Tibial artery (tissue), 4 donors: ENCODE data around the gene SORCS2.

ENCODE experiments used
- DNase-seq, 2 donors: peaks; one replicate each; pipeline ENCODE4 v3.0.0-alpha.2; 2019
- H3K27ac ChIP-seq, 2 donors: fragments of 200-600 bp; sonication (generic) in 1 of 2; 1 replicate in 1 of 2; 2 replicates in 1 of 2; pipeline ENCODE4 v1.5.1; 2018 to 2019; ENCODE audit warnings: mild to moderate bottlenecking in 1 of 2
- H3K27me3 ChIP-seq, 2 donors: fragments of 200-600 bp; sonication (generic) in 1 of 2; one replicate each; pipeline versions ENCODE4 v1.5.1 to v1.6.0; 2016 to 2019
- H3K36me3 ChIP-seq, 3 donors: fragments of 200-600 bp; sonication (generic) in 2 of 3; one replicate each; pipeline ENCODE4 v1.5.1; 2016 to 2019; ENCODE audit warnings: mild to moderate bottlenecking in 2 of 3
- H3K4me1 ChIP-seq, 4 donors: fragments of 200-600 bp; sonication (generic) in 2 of 4; 1 replicate in 3 of 4; 2 replicates in 1 of 4; pipeline ENCODE4 v1.5.1; 2016 to 2019
- H3K4me3 ChIP-seq, 2 donors: fragments of 200-600 bp; sonication (generic) in 1 of 2; 1 replicate in 1 of 2; 2 replicates in 1 of 2; pipeline ENCODE4 v1.5.1; 2018 to 2019; ENCODE audit warnings: mild to moderate bottlenecking in 2 of 2
- H3K9me3 ChIP-seq, 3 donors: fragments of 200-600 bp; sonication (generic) in 1 of 3; one replicate each; pipeline ENCODE4 v1.5.1; 2016 to 2019
- CTCF ChIP-seq, 2 experiments: fragments of 200-600 bp in 1 of 2; fragments of 450-650 bp in 1 of 2; IDR thresholded peaks; one replicate each; pipeline ENCODE4 v1.5.1; 2017 to 2019; ENCODE audit warnings: antibody characterized with exemption in 2 of 2, mild to moderate bottlenecking in 1 of 2, moderate library complexity in 1 of 2
- intact Hi-C: fragments of 100-400 bp; cut with DNase I; formaldehyde crosslinking; loops from one replicate; pipeline ENCODE4 v1.15.0; 2023; ENCODE audit warnings: low total_unique reads

SORCS2 gene

GRCh38 chr4:7366954-7367353 lies 174.6 kb downstream of the SORCS2 start:
- H3K4me1 ChIP-seq, result peaks cover 0 to 24% (median 19%) of the 10 kb centered on the region in 4 donors
- peaks cover 0 to 54% of the 10 kb centered on the region in 2 donors for H3K27me3 ChIP-seq
- H3K27ac ChIP-seq, result no peak overlapping the region
- no peak for DNase-seq
- intact Hi-C loops, result no loop called here
- H3K4me3 ChIP-seq, result no peak overlapping the region
- H3K36me3 ChIP-seq, result no peaks in the 10 kb centered on the region
- no peak for TF ChIP-seq CTCF (IDR thresholded peaks at IDR 0.05)
- H3K9me3 ChIP-seq, result no peaks in the 10 kb centered on the region

DNA sequence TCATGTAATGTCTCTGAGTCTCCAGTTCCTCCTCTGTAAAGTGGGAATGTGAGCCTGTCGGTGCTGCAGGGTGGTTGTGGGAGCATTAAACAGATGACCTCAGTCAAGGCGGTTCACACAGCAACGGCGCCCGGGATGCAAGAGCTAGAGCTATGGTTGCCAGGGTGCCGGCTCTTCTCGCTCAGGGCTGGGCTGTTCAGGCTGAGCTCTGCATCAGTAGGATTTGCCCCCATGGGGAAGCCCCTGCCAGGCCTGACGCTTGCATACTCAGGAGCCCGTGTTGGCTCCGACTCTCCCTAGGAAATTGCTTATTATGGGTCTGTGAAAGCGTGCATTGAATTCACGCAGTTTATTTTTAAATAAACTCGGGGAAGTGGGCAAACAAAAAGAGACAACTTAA lies 175.1 kb downstream of the SORCS2 start:
- DNase-seq, result no peak
- TF ChIP-seq CTCF (IDR thresholded peaks at IDR 0.05), result no peak
- H3K4me3 ChIP-seq, result no peak overlapping the region
- H3K4me1 ChIP-seq, result peaks cover 0 to 24% (median 19%) of the 10 kb centered on the region in 4 donors
- no peaks in the 10 kb centered on the region for H3K9me3 ChIP-seq
- no peak overlapping the region for H3K27ac ChIP-seq
- intact Hi-C loops, result no loop called here
- H3K27me3 ChIP-seq, result peaks cover 0 to 54% of the 10 kb centered on the region in 2 donors
- H3K36me3 ChIP-seq, result no peaks in the 10 kb centered on the region

DNA sequence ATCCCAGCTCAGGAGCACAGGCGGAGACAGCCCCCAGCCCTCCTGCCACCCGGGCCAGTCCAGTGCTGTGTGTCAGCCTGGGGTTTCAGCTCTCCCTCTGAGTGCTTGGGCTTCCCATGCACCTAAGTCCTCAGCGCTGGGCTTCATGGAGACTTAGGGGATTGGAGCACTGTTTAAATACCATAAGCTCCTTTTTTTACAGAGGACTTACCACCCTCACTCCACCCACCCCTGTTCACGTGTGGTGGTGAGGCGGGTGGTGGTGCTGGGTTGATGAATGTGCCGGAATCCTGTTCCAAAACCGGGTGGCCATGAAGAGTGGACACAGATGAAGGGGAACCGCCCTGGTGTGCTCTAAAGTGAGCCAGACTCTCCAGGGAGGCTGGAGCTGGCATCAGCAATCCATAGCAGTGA lies 175.5 kb downstream of the SORCS2 start:
- no peaks in the 10 kb centered on the region for H3K9me3 ChIP-seq

GRCh38 chr4:7368296-7368695 lies 176.0 kb downstream of the SORCS2 start:
- intact Hi-C loops, result no loop called here
- Histone ChIP-seq H3K4me1 (peaks cover 0 to 24% (median 19%) of the 10 kb centered on the region in 4 donors), H3K4me3 (no peak overlapping the region), H3K27me3 (peaks cover 0 to 54% of the 10 kb centered on the region in 2 donors), H3K9me3 (no peaks in the 10 kb centered on the region), H3K36me3 (no peaks in the 10 kb centered on the region), H3K27ac (no peak overlapping the region)
- DNase-seq, result no peak
- TF ChIP-seq CTCF (IDR thresholded peaks at IDR 0.05), result no peak

More for the DNA sequence above, 175.5 kb downstream of the SORCS2 start:
- no peak overlapping the region for H3K4me3 ChIP-seq
- H3K27me3 ChIP-seq, result peaks cover 0 to 54% of the 10 kb centered on the region in 2 donors
- intact Hi-C loops, result no loop called here
- DNase-seq, result no peak
- TF ChIP-seq CTCF (IDR thresholded peaks at IDR 0.05), result no peak
- no peak overlapping the region for H3K27ac ChIP-seq
- H3K4me1 ChIP-seq, result peaks cover 0 to 24% (median 19%) of the 10 kb centered on the region in 4 donors
- no peaks in the 10 kb centered on the region for H3K36me3 ChIP-seq

DNA sequence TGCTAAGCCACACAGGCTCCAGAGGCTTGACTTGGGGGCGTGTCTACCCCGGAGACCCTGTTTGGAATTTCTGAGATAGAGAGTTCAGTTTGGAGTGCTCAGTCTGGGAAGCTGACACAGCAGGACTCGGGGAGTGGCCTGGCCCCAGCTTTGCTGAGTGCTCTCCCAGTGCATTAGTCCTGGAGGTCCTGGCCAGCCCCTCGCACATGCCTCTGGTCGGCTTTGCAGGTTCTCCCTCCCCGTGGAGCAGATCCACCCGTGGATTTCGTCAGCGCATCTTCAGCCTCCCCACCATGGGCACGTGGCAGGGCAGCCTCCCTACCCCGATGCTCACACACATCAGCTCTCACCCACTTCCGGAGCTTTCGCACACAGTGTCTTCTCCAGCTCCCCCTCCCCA lies 177.2 kb downstream of the SORCS2 start:
- no peak for TF ChIP-seq CTCF (IDR thresholded peaks at IDR 0.05)
- H3K36me3 ChIP-seq, result no peaks in the 10 kb centered on the region
- no peak for DNase-seq
- H3K27ac ChIP-seq, result no peak overlapping the region
- H3K27me3 ChIP-seq, result peaks cover 0 to 54% of the 10 kb centered on the region in 2 donors
- peaks cover 0 to 24% (median 19%) of the 10 kb centered on the region in 4 donors for H3K4me1 ChIP-seq
- intact Hi-C loops, result no loop called here
- H3K4me3 ChIP-seq, result no peak overlapping the region
- H3K9me3 ChIP-seq, result no peaks in the 10 kb centered on the region

DNA sequence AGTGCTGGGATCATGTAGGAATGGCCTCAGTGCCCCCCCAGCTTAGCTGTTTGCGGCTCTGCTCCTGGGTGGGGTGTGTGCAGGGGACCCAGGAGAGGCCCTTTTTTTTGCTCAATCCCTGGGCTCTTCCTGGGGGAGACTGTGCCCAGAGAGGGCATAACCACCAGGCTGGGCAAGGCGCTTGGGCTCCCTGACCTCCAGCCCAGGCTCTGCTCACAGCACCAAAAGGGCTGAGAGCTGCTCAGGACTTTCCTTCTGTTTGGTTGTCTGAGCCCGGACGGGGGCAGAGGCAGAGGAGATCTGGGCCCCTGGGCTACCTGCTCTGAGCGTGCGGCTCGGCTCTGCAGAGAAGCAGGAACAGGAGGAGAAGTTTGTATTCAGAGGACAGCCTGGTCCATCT lies 177.7 kb downstream of the SORCS2 start:
- no peak for TF ChIP-seq CTCF (IDR thresholded peaks at IDR 0.05)
- DNase-seq, result no peak
- peaks cover 0 to 23% (median 19%) of the 10 kb centered on the region in 4 donors for H3K4me1 ChIP-seq
- intact Hi-C loops, result no loop called here
- no peak overlapping the region for H3K27ac ChIP-seq
- H3K4me3 ChIP-seq, result no peak overlapping the region
- H3K27me3 ChIP-seq, result peaks cover 0 to 53% of the 10 kb centered on the region in 2 donors
- H3K9me3 ChIP-seq, result no peaks in the 10 kb centered on the region
- H3K36me3 ChIP-seq, result no peaks in the 10 kb centered on the region
